Measurements from ENCODE around the gene LAMA5.

DNA sequence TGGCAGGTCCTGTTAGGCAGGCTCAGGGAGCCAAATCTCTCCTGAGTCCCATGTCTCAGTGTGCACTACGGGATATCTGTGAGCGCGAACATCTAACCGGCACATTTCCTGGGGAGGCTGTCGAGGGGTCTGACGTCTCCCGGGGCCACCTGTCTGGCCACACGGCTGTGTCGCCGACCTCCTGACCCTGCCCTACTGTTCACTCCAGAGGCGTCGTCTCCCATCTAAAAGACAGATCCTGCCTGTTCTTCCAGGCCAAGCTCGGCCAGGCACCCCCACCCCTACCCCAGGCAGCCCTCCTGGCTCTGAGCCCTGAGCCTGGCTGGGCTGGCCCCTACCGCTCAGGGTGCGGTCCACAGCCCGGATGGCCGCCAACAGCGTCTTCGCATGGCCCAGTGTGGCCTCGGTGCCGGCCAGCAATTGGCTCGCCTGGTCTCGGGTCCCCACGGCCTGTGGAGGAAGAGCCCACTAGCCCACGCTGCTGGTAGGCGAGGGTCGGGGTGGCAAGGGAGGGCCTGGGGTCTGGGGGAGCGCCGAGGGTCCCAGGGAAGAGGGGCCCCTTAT is 47.7 kb downstream of the LAMA5 start:
- TF ChIP-seq POLR2A (IDR thresholded peaks at IDR 0.05), result no peak
- TF ChIP-seq, protein P1, sequence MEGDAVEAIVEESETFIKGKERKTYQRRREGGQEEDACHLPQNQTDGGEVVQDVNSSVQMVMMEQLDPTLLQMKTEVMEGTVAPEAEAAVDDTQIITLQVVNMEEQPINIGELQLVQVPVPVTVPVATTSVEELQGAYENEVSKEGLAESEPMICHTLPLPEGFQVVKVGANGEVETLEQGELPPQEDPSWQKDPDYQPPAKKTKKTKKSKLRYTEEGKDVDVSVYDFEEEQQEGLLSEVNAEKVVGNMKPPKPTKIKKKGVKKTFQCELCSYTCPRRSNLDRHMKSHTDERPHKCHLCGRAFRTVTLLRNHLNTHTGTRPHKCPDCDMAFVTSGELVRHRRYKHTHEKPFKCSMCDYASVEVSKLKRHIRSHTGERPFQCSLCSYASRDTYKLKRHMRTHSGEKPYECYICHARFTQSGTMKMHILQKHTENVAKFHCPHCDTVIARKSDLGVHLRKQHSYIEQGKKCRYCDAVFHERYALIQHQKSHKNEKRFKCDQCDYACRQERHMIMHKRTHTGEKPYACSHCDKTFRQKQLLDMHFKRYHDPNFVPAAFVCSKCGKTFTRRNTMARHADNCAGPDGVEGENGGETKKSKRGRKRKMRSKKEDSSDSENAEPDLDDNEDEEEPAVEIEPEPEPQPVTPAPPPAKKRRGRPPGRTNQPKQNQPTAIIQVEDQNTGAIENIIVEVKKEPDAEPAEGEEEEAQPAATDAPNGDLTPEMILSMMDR (IDR thresholded peaks at IDR 0.05), result no peak

Data from thyroid gland (tissue), 4 donors.